Stimulated activated CD8-positive, alpha-beta memory T cell treated with anti-CD3 and anti-CD28 coated beads, Interleukin-2, amount 100 ng/mL, for 1 hour (primary cell): ENCODE measurements around the gene PRR23E.

Source experiments
- DNase-seq, 2 donors: peaks; one replicate each; pipeline ENCODE4 v3.0.0-alpha.2; 2020; ENCODE audit warnings: low read depth in 2 of 2

Gene PRR23E

GRCh38 chr3:127209840-127210653 is 17.1 kb downstream of the PRR23E start:
- no peak for DNase-seq

- no peak for DNase-seq
Observed at GRCh38 chr3:127210654-127210943, 17.7 kb downstream of the PRR23E start.

- DNase-seq, result no peak
Observed at GRCh38 chr3:127211118-127212060, 18.5 kb downstream of the PRR23E start.

- no peak for DNase-seq
Observed at GRCh38 chr3:127212231-127212630, 19.3 kb downstream of the PRR23E start.

- no peak for DNase-seq
Observed at GRCh38 chr3:127212711-127213110, 19.8 kb downstream of the PRR23E start.

- no peak for DNase-seq
Observed at GRCh38 chr3:127213381-127213918, 20.5 kb downstream of the PRR23E start.

- no peak for DNase-seq
Observed at GRCh38 chr3:127214975-127215374, 22.0 kb downstream of the PRR23E start.

- no peak for DNase-seq
Observed at GRCh38 chr3:127215714-127216414, 22.9 kb downstream of the PRR23E start.

- DNase-seq, result no peak
Observed at GRCh38 chr3:127216415-127217261, 23.7 kb downstream of the PRR23E start.

- no peak for DNase-seq
Observed at GRCh38 chr3:127217596-127218453, 24.9 kb downstream of the PRR23E start.

- no peak for DNase-seq
Observed at GRCh38 chr3:127218454-127218922, 25.6 kb downstream of the PRR23E start.

GRCh38 chr3:127220497-127220896 is 27.6 kb downstream of the PRR23E start:
- no peak for DNase-seq

GRCh38 chr3:127221037-127221436 is 28.1 kb downstream of the PRR23E start:
- no peak for DNase-seq

- DNase-seq, result no peak
Observed at GRCh38 chr3:127221446-127222035, 28.6 kb downstream of the PRR23E start.

- DNase-seq, result no peak
Observed at GRCh38 chr3:127222163-127222562, 29.2 kb downstream of the PRR23E start.

- no peak for DNase-seq
Observed at GRCh38 chr3:127222664-127223063, 29.7 kb downstream of the PRR23E start.

GRCh38 chr3:127224118-127224517 is 31.2 kb downstream of the PRR23E start:
- DNase-seq, result no peak

- DNase-seq, result no peak
Observed at GRCh38 chr3:127226457-127226856, 33.5 kb downstream of the PRR23E start.
